Mesenchymal stem cell (in vitro differentiated cells and primary cell): ENCODE data around the gene SLC24A3.

Experiments
- DNase-seq: peaks from one replicate; pipeline ENCODE4 v3.0.0-alpha.2; 2013
- H2AFZ ChIP-seq: one replicate; pipeline ENCODE4 v1.6.1; 2013; ENCODE audit warnings: low read depth, mild to moderate bottlenecking, control low read depth, inconsistent platforms, low read length, moderate library complexity
- H2AK5ac ChIP-seq: 2 replicates; pipeline ENCODE4 v1.6.1; 2013; ENCODE audit warnings: low read length, moderate library complexity, mild to moderate bottlenecking, inconsistent platforms; ENCODE audit not compliant: severe bottlenecking
- H2BK120ac ChIP-seq: one replicate; pipeline ENCODE4 v1.6.1; 2013; ENCODE audit warnings: low read depth, mild to moderate bottlenecking, inconsistent platforms, low read length, moderate library complexity
- H2BK12ac ChIP-seq, 2 experiments: one replicate each; pipeline ENCODE4 v1.6.1; 2013; ENCODE audit warnings: inconsistent platforms in 2 of 2, low read length in 2 of 2, mild to moderate bottlenecking in 2 of 2, moderate library complexity in 2 of 2, control low read depth in 1 of 2
- H2BK15ac ChIP-seq: one replicate; pipeline ENCODE4 v1.6.1; 2013; ENCODE audit warnings: mild to moderate bottlenecking, low read depth, inconsistent platforms; ENCODE audit not compliant: poor library complexity, severe bottlenecking
- H2BK5ac ChIP-seq: 2 replicates; pipeline ENCODE4 v1.6.1; 2013; ENCODE audit warnings: low read depth, mild to moderate bottlenecking, low read length, control low read depth, inconsistent platforms; ENCODE audit not compliant: poor library complexity, severe bottlenecking
- H3K14ac ChIP-seq, 2 experiments: one replicate each; pipeline ENCODE4 v1.6.1; 2013; ENCODE audit warnings: inconsistent platforms in 2 of 2, low read length in 2 of 2, control low read depth in 1 of 2, mild to moderate bottlenecking in 1 of 2, moderate library complexity in 1 of 2
- H3K18ac ChIP-seq, 2 experiments: one replicate each; pipeline ENCODE4 v1.6.1; 2013; ENCODE audit warnings: inconsistent platforms in 2 of 2, low read length in 2 of 2, control low read depth in 1 of 2, low read depth in 1 of 2, mild to moderate bottlenecking in 1 of 2
- H3K23ac ChIP-seq, 2 experiments: one replicate each; pipeline ENCODE4 v1.6.1; 2013; ENCODE audit warnings: inconsistent platforms in 2 of 2, low read length in 2 of 2, mild to moderate bottlenecking in 2 of 2, moderate library complexity in 2 of 2, control low read depth in 1 of 2
- H3K27ac ChIP-seq: 2 replicates; pipeline ENCODE4 v1.5.1; 2013; ENCODE audit warnings: mild to moderate bottlenecking, moderate library complexity, low read length, control low read depth, inconsistent platforms; ENCODE audit not compliant: poor library complexity, severe bottlenecking
- H3K27me3 ChIP-seq, 2 experiments: 2 replicates each; pipeline versions ENCODE4 v1.6.1 to v1.7.0; 2013; ENCODE audit warnings: low read length in 2 of 2, mild to moderate bottlenecking in 2 of 2, moderate library complexity in 2 of 2, control low read depth in 1 of 2, inconsistent platforms in 1 of 2; ENCODE audit not compliant: control insufficient read depth in 1 of 2, insufficient read depth in 1 of 2
- H3K36me3 ChIP-seq, 2 experiments: 2 replicates each; pipeline versions ENCODE4 v1.6.1 to v1.7.0; 2013; ENCODE audit warnings: low read length in 2 of 2, control low read depth in 1 of 2, inconsistent platforms in 1 of 2, low read depth in 1 of 2, mild to moderate bottlenecking in 1 of 2; ENCODE audit not compliant: insufficient read depth in 2 of 2, control insufficient read depth in 1 of 2
- H3K4ac ChIP-seq, 2 experiments: one replicate each; pipeline ENCODE4 v1.6.1; 2013; ENCODE audit warnings: inconsistent platforms in 2 of 2, low read length in 2 of 2, mild to moderate bottlenecking in 2 of 2, moderate library complexity in 2 of 2, control low read depth in 1 of 2, low read depth in 1 of 2
- H3K4me1 ChIP-seq: 2 replicates; pipeline ENCODE4 v1.6.1; 2013; ENCODE audit warnings: low read depth, low read length, control low read depth; ENCODE audit not compliant: control insufficient read depth, insufficient read depth
- H3K4me2 ChIP-seq: 2 replicates; pipeline ENCODE4 v1.6.1; 2013; ENCODE audit warnings: low read length, mild to moderate bottlenecking, inconsistent platforms; ENCODE audit not compliant: poor library complexity, severe bottlenecking
- H3K4me3 ChIP-seq, 2 experiments: 2 replicates each; pipeline versions ENCODE4 v1.5.1 to v1.7.0; 2013; ENCODE audit warnings: low read length in 2 of 2, mild to moderate bottlenecking in 2 of 2, control low read depth in 1 of 2, low read depth in 1 of 2; ENCODE audit not compliant: insufficient read depth in 1 of 2
- H3K79me1 ChIP-seq: replicated peaks from 2 replicates; pipeline ENCODE4 v1.6.1; 2013; ENCODE audit warnings: mild to moderate bottlenecking, control low read depth, low read length, inconsistent platforms; ENCODE audit not compliant: poor library complexity, severe bottlenecking
- H3K9ac ChIP-seq: 2 replicates; pipeline ENCODE4 v1.7.0; 2013; ENCODE audit warnings: mild to moderate bottlenecking, low read length, moderate library complexity
- H3K9me3 ChIP-seq: 2 replicates; pipeline ENCODE4 v1.7.0; 2013; ENCODE audit warnings: mild to moderate bottlenecking, low read length; ENCODE audit not compliant: control insufficient read depth
- H4K8ac ChIP-seq: one replicate; pipeline ENCODE4 v1.6.1; 2013; ENCODE audit warnings: inconsistent platforms, mild to moderate bottlenecking, low read length, moderate library complexity
- H4K91ac ChIP-seq: one replicate; pipeline ENCODE4 v1.6.1; 2013; ENCODE audit warnings: mild to moderate bottlenecking, low read length, inconsistent platforms
- WGBS: methylation state at CpG from one replicate; pipeline ENCODE4 v1.1.7; 2013; ENCODE audit warnings: mixed read lengths; 5-methylcytosine and 5-hydroxymethylcytosine counted together

The SLC24A3 gene

GRCh38 chr20:19415786-19416185 lies 203.3 kb downstream of the SLC24A3 start:
- Histone ChIP-seq H3K4me2 (no peak overlapping the region), H2BK12ac (no peak overlapping the region), H3K27me3 (no peaks in the 10 kb centered on the region), H4K8ac (no peak overlapping the region), H3K27ac (no peak overlapping the region), H2BK5ac (no peak overlapping the region), H2BK120ac (no peak overlapping the region), H4K91ac (no peak overlapping the region), H2AFZ (no peak overlapping the region), H3K18ac (no peak overlapping the region), H2BK15ac (no peak overlapping the region), H3K79me1 (no peaks in the 10 kb centered on the region), H3K14ac (no peak overlapping the region), H3K4me1 (no peaks in the 10 kb centered on the region), H3K9ac (no peak overlapping the region), H3K9me3 (no peaks in the 10 kb centered on the region), H2AK5ac (no peak overlapping the region), H3K23ac (no peak overlapping the region), H3K36me3 (no peaks in the 10 kb centered on the region), H3K4ac (no peak overlapping the region), H3K4me3 (no peak overlapping the region)
- no CpG with 5 or more reads among the region's 1 CpG for WGBS
- DNase-seq = no peak

- 64% methylated on average over 2 of the region's 2 CpGs for WGBS
- Histone ChIP-seq H2AFZ (no peak overlapping the region), H2BK15ac (no peak overlapping the region)
Measured at GRCh38 chr20:19416627-19417026, 204.2 kb downstream of the SLC24A3 start.

GRCh38 chr20:19419396-19419795 lies 207.0 kb downstream of the SLC24A3 start:
- Histone ChIP-seq H2AFZ (no peak overlapping the region), H3K9me3 (no peaks in the 10 kb centered on the region), H2BK12ac (no peak overlapping the region), H3K23ac (no peak overlapping the region), H3K27me3 (no peaks in the 10 kb centered on the region), H2BK15ac (no peak overlapping the region), H3K4ac (no peak overlapping the region), H2AK5ac (no peak overlapping the region), H3K36me3 (no peaks in the 10 kb centered on the region), H3K4me1 (no peaks in the 10 kb centered on the region), H3K4me2 (no peak overlapping the region), H3K9ac (no peak overlapping the region), H3K14ac (no peak overlapping the region), H3K18ac (no peak overlapping the region), H2BK5ac (no peak overlapping the region), H2BK120ac (no peak overlapping the region), H4K91ac (no peak overlapping the region), H3K27ac (no peak overlapping the region), H4K8ac (no peak overlapping the region), H3K4me3 (no peak overlapping the region), H3K79me1 (no peaks in the 10 kb centered on the region)
- WGBS = 41% methylated on average over 4 of the region's 4 CpGs
- DNase-seq = no peak

More at GRCh38 chr20:19416627-19417026, 204.2 kb downstream of the SLC24A3 start:
- Histone ChIP-seq H4K91ac (no peak overlapping the region), H3K36me3 (no peaks in the 10 kb centered on the region), H3K27me3 (no peaks in the 10 kb centered on the region), H3K4me3 (no peak overlapping the region), H3K18ac (no peak overlapping the region), H2BK12ac (no peak overlapping the region), H3K23ac (no peak overlapping the region), H3K79me1 (no peaks in the 10 kb centered on the region), H2BK5ac (no peak overlapping the region), H2BK120ac (no peak overlapping the region), H3K4me1 (no peaks in the 10 kb centered on the region), H3K9ac (no peak overlapping the region), H2AK5ac (no peak overlapping the region), H3K4ac (no peak overlapping the region), H3K27ac (no peak overlapping the region), H3K4me2 (no peak overlapping the region), H3K14ac (no peak overlapping the region), H3K9me3 (no peaks in the 10 kb centered on the region), H4K8ac (no peak overlapping the region)
- no peak for DNase-seq

DNA sequence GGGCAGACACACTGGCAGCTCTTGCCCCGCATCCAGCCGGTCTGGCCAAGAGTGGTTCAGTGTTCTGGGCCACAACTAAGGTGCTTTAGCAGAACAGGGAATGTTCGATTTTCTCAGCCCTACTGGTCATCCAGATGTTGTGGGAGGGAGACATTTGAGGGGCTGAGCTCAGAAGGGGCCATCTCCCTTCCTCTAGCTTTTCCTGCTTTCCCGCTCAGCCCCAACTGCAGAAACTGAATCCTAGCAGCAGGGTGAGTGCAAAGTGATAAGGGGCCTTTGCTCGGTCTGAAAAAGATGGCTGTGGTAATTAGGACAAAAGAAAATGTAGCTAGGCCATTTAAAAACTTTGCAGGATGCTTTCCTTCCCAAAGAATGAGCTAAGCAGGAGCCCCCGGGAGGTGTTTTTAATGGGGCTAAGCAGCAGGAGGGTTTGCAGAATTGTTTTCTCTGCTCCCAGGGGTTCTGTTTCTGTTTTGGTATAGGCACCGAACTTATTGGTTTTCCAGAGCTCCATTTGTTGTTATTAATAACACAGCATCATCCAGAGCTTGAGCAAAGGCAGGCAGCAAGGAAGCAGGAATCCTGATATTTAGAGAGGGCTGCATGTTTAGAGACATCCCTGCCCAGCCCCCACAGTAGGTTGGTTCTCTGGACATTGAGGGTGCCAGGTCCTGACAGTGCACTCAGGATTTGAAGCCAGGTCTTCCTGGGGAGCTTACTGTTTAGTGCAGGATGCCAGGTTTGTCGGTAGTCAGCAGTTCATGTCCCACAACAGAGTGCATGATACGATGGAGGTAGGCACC lies 210.9 kb downstream of the SLC24A3 start:
- no peak overlapping the region for H3K4me2 ChIP-seq
- H2BK120ac ChIP-seq = no peak overlapping the region
- H2BK15ac ChIP-seq = no peak overlapping the region
- H2BK5ac ChIP-seq = no peak overlapping the region
- H3K9ac ChIP-seq = no peak overlapping the region
- no peaks in the 10 kb centered on the region for H3K9me3 ChIP-seq
- no peak overlapping the region for H4K8ac ChIP-seq
- H3K27ac ChIP-seq = no peak overlapping the region
- H3K4ac ChIP-seq = no peak overlapping the region
- H3K14ac ChIP-seq = no peak overlapping the region
- H2AK5ac ChIP-seq = no peak overlapping the region
- WGBS = 39% methylated on average over 8 of the region's 9 CpGs
- H3K4me3 ChIP-seq = no peak overlapping the region
- no peaks in the 10 kb centered on the region for H3K36me3 ChIP-seq
- H2BK12ac ChIP-seq = no peak overlapping the region
- no peaks in the 10 kb centered on the region for H3K79me1 ChIP-seq
- H3K27me3 ChIP-seq = peaks cover 0 to 6% of the 10 kb centered on the region in 2 experiments
- no peak overlapping the region for H2AFZ ChIP-seq
- H3K4me1 ChIP-seq = no peaks in the 10 kb centered on the region
- H3K18ac ChIP-seq = no peak overlapping the region
- no peak overlapping the region for H3K23ac ChIP-seq
- no peak for DNase-seq
- H4K91ac ChIP-seq = no peak overlapping the region
